ENCODE data around the gene EPB41L5.

GRCh38 chr2:120034621-120035020 is 21.7 kb downstream of the EPB41L5 start:
- no peak for TF ChIP-seq EP300 (IDR thresholded peaks at IDR 0.05)
- TF ChIP-seq POLR2AphosphoS5 (IDR thresholded peaks at IDR 0.05): no peak
- TF ChIP-seq CTCF (IDR thresholded peaks at IDR 0.05): no peak
- no peak for TF ChIP-seq POLR2A (IDR thresholded peaks at IDR 0.05)

Measured in upper lobe of left lung (tissue), 4 donors.